Smooth muscle cell of the umbilical artery (primary cell): ENCODE measurements around the gene TMEM30B. TPM values are rescaled to one million over a fixed set of nuclear protein-coding genes. Genes with fewer than 3 reads are reported as not detected.

Experiments
- total RNA-seq: library from RNA; depleted of rRNA; stranded (reverse); fragments of >200 nt; gene quantifications from 2 replicates; pipeline ENCODE4 v1.2.3, GENCODE V29; 2014

The TMEM30B gene
- total RNA-seq: not detected in 2 replicates

GRCh38 chr14:61281186-61281947, at the start of gene TMEM30B:
Gene TMEM30B, minus strand, starts transcription at chr14:61281338. Its CDS starts 191 bp downstream, at chr14:61281147.

GRCh38 chr14:61321385-61322010, 40.4 kb upstream of the TMEM30B start, which contains the start of gene PRKCH:
Gene PRKCH, plus strand, starts transcription at chr14:61321579. Its CDS starts 523 bp downstream, at chr14:61322102.

Other genes starting within 250 kb of the TMEM30B start
- gene PRKCH, start 40.2 kb upstream of the TMEM30B start, total RNA-seq: 3.1 and 5.9 TPM in 2 replicates